ENCODE measurements around the gene CEP19.

The CEP19 gene

DNA sequence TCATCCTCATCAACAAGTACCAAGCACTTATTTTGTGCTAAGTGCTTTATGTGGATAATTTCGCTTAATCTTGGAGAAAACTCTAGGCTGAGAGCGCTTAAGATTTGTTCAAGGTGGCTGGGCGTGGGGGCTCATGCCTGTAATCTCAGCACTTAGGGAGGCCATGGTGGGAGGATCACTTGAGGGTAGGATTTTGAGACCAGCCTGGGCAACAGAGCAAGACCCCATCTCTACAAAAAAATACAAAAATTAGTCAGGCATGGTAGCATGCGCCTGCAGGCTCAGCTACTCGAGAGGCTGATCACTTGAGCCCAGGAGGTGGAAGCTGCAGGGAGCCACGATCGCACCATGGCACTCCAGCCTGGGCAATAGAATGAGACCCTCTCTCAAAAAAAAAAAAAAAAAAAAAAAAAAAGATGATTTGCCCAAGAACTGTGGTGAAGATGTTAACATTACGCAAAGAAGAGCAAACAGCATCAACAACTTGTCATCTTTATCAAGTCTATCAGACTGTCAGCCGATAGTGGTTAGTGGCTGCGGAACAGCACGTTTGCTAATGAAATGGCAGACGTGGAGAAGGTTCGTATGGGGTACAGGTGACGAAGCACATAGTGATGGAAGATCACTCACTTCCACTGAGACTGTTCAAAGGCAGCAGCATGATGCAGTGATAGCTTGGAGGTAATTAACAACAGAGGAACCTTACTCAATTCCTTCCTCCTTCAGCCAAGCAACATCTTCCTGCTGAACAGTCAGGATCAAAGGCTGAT, 44.8 kb downstream of the CEP19 start:
- no peak for DNase-seq (ENCODE audit: low read depth in 4 of 4, low spot score in 1 of 4)

DNA sequence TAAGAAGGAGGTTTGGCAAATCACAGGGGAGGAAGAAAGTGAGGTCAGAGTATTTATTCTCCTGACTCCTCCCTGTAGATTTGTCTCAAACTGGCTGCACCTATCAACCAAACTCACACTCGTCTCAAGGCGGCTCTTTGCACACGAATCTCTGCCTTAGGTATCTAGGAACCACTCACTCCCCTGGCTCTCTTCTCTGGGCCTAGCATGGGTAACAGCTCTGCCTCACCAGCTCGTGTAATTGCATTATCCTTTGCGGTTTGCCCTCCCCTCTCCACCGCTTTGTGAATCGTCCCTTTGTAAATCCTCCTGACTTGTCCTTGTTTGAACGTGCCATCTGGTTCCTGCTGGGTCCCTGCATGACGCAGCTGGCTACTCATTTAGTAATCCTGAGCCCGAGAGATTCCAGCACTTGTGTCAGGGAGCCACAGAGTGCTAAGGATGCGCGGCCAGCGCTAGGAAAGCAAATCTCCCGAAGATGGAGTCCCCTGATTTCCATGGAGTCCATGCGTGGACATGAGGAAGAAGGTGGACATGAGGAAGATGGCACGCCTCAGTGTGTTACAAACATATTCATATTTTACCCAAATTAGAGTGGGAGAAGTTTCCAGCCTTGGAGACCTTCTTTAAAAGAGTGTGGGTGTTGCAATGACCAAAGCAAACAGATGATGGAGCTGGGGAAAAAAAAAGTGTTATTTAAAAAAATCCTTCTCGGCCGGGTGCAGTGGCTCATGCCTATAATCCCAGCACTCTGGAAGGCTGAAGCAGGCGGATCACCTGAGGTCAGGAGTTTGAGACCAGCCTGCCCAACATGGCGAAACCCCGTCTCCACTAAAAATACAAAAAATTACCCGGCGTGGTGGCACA, 45.8 kb downstream of the CEP19 start:
- DNase-seq (ENCODE audit: low read depth in 4 of 4, low spot score in 1 of 4) = no peak

DNA sequence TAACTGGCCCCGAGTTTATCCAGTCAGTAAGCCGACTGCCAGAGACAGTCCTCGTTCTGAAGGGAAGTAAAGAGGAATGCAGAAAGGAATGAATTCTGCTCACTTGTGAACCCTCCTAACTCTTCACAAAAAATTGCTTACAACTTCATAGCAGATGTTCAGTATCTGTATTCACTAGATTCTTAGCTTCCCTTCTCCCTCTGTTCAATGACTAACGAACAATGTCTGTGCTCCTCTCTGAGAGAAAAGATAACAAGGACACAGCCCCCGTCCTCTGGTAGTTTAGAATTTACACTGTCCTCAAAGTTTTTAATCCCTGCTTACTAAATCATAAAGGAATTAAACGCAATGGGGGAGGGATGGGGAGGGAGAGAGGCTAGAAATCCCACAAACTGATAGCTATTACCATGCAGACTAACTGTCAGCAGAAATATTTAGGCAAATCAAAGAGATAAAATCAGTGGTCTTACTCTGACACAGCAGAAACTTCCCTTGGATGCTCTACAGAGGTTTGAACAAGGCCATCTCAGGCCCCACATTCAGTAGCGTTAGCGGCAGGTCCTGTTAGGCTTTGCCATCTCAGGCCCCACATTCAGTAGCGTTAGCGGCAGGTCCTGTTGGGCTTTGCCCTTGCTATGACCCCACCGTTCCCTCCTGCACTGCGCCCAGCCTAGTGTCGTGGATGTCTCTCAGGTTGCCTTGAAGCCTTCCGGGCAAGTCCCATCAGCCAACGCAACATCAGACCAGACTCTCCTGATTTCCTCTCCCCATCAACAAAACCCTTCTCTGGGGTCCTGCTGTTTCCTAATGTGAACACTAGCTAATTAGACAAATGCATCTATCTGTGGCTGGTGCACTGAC, 49.1 kb downstream of the CEP19 start:
- DNase-seq (ENCODE audit: low read depth in 4 of 4, low spot score in 1 of 4) = no peak

DNA sequence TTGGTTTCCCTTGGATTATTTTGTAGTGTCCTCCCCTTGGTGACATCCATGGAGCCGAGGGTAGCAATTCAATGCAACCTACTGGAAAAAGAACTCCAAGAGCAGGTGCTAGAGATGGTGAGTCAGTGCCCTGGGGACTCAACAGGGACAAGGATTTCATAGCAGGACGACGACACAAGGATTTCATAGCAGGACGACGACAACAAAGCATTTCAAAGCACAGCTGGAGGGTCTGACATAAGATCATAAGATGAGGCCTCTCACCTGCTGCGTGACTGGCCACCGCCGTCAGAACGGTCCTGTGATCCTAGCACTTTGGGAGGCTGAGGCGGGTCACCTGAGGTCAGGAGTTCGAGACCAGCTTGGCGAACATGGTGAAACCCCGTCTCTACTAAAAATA, 50.0 kb downstream of the CEP19 start:
- no peak for DNase-seq (ENCODE audit: low read depth in 4 of 4, low spot score in 1 of 4)

DNA sequence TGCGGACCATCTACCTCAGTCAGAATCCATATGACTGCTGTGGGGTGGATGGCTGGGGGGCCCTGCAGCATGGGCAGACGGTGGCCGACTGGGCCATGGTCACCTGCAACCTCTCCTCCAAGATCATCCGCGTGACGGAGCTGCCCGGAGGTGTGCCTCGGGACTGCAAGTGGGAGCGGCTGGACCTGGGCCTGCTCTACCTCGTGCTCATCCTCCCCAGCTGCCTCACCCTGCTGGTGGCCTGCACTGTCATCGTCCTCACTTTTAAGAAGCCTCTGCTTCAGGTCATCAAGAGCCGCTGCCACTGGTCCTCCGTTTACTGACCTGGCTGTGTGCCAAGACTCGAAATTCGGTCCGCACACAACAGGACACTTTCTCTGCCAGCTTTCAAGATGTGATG, 50.6 kb downstream of the CEP19 start:
- DNase-seq (ENCODE audit: low read depth in 4 of 4, low spot score in 1 of 4) = no peak

DNA sequence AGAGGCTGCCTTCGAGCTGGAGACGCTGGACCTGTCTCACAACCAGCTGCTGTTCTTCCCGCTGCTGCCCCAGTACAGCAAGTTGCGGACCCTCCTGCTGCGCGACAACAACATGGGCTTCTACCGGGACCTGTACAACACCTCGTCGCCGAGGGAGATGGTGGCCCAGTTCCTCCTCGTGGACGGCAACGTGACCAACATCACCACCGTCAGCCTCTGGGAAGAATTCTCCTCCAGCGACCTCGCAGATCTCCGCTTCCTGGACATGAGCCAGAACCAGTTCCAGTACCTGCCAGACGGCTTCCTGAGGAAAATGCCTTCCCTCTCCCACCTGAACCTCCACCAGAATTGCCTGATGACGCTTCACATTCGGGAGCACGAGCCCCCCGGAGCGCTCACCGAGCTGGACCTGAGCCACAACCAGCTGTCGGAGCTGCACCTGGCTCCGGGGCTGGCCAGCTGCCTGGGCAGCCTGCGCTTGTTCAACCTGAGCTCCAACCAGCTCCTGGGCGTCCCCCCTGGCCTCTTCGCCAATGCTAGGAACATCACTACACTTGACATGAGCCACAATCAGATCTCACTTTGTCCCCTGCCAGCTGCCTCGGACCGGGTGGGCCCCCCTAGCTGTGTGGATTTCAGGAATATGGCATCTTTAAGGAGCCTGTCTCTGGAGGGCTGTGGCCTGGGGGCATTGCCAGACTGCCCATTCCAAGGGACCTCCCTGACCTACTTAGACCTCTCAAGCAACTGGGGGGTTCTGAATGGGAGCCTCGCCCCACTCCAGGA, 51.5 kb downstream of the CEP19 start:
- no peak for DNase-seq (ENCODE audit: low read depth in 4 of 4, low spot score in 1 of 4)

DNA sequence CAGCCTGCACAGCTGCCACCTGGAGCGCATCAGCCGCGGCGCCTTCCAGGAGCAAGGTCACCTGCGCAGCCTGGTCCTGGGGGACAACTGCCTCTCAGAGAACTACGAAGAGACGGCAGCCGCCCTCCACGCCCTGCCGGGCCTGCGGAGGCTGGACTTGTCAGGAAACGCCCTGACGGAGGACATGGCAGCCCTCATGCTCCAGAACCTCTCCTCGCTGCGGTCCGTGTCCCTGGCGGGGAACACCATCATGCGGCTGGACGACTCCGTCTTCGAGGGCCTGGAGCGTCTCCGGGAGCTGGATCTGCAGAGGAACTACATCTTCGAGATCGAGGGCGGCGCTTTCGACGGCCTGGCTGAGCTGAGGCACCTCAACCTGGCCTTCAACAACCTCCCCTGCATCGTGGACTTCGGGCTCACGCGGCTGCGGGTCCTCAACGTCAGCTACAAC, 52.1 kb downstream of the CEP19 start:
- DNase-seq (ENCODE audit: low read depth in 4 of 4, low spot score in 1 of 4) = no peak
